Neuron (in vitro differentiated cells): ENCODE data around the gene STK10.

Experiments
- H2AFZ ChIP-seq: one replicate; pipeline ENCODE4 v1.6.1; 2013; ENCODE audit warnings: low read depth, mild to moderate bottlenecking, inconsistent platforms, low read length, moderate library complexity
- H3K27me3 ChIP-seq: one replicate; pipeline ENCODE4 v1.6.1; 2013; ENCODE audit warnings: low read length; ENCODE audit not compliant: insufficient read depth
- H3K36me3 ChIP-seq: one replicate; pipeline ENCODE4 v1.6.1; 2013; ENCODE audit warnings: low read length; ENCODE audit not compliant: insufficient read depth
- H3K4me1 ChIP-seq: one replicate; pipeline ENCODE4 v1.6.1; 2013; ENCODE audit warnings: low read length; ENCODE audit not compliant: insufficient read depth
- H3K4me3 ChIP-seq: 2 replicates; pipeline ENCODE4 v1.5.1; 2013; ENCODE audit warnings: mild to moderate bottlenecking, low read length, moderate library complexity
- H3K9me3 ChIP-seq: one replicate; pipeline ENCODE4 v1.6.1; 2013; ENCODE audit warnings: low read length

The STK10 gene

DNA sequence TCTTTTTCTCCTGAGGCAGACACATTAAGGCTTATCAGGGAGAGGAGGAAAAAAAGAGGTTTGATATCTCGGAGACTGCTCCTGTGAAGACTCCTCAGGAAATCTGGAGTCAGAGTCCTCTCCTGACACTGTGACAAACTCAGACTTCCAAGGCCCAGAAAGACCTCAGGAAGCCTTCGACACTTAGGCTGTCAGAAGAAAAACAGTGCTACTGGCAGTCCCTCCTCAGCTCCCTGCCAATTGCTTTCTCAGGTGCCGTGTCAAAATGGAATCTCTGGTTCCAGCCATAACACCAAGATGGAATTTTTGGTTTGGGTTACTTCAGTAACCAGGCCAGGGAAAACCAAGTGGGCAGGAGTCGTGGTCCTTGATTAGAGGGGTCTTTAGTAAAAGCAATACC lies 4.1 kb downstream of the STK10 start:
- H3K36me3 ChIP-seq = no peaks in the 10 kb centered on the region
- H3K9me3 ChIP-seq = peaks cover 4% of the 10 kb centered on the region
- no peaks in the 10 kb centered on the region for H3K27me3 ChIP-seq
- H3K4me1 ChIP-seq = peaks cover 10% of the 10 kb centered on the region
- no peak overlapping the region for H2AFZ ChIP-seq
- H3K4me3 ChIP-seq = no peak overlapping the region

DNA sequence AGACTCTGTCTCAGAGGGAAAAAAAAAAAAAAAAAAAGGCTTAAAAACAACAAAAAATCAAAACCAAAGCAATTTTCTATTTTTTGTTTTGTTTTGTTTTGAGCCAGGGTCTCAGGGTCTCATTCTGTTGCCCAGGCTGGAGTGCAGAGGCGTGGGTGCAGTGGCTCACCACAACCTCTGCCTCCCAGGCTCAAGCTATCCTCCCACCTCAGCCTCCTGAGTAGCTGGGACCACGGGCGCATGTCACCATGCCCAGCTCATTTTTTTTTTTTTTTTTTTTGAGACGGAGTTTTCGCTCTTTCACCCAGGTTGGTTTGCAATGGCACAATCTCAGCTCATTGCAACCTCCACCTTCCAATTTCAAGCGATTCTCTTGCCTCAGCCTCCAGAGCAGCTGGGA lies 5.7 kb downstream of the STK10 start:
- Histone ChIP-seq H3K27me3 (no peaks in the 10 kb centered on the region), H2AFZ (no peak overlapping the region), H3K4me3 (no peak overlapping the region), H3K4me1 (peaks cover 9% of the 10 kb centered on the region), H3K9me3 (peaks cover 4% of the 10 kb centered on the region), H3K36me3 (no peaks in the 10 kb centered on the region)

DNA sequence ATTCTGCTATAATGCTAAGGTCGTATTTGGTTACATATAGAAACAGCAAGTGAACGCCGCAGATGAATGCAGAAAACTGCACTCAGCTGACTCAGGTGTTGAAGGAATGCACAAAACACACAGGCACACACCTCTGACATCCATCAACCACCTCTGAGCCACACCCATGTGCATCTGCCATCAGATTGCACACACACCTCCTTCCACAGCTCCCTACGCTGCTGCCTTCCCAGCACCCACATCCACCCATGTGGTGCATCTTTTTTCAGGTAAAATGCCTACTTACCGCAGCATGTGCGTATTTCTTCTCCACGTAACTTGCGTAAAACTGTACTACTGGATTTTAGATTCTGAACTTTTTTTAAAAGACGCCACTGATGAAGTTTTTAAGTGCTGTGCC lies 7.1 kb downstream of the STK10 start:
- H2AFZ ChIP-seq = no peak overlapping the region
- no peaks in the 10 kb centered on the region for H3K27me3 ChIP-seq
- no peaks in the 10 kb centered on the region for H3K4me1 ChIP-seq
- H3K4me3 ChIP-seq = no peak overlapping the region
- H3K36me3 ChIP-seq = no peaks in the 10 kb centered on the region
- H3K9me3 ChIP-seq = peaks cover 4% of the 10 kb centered on the region

DNA sequence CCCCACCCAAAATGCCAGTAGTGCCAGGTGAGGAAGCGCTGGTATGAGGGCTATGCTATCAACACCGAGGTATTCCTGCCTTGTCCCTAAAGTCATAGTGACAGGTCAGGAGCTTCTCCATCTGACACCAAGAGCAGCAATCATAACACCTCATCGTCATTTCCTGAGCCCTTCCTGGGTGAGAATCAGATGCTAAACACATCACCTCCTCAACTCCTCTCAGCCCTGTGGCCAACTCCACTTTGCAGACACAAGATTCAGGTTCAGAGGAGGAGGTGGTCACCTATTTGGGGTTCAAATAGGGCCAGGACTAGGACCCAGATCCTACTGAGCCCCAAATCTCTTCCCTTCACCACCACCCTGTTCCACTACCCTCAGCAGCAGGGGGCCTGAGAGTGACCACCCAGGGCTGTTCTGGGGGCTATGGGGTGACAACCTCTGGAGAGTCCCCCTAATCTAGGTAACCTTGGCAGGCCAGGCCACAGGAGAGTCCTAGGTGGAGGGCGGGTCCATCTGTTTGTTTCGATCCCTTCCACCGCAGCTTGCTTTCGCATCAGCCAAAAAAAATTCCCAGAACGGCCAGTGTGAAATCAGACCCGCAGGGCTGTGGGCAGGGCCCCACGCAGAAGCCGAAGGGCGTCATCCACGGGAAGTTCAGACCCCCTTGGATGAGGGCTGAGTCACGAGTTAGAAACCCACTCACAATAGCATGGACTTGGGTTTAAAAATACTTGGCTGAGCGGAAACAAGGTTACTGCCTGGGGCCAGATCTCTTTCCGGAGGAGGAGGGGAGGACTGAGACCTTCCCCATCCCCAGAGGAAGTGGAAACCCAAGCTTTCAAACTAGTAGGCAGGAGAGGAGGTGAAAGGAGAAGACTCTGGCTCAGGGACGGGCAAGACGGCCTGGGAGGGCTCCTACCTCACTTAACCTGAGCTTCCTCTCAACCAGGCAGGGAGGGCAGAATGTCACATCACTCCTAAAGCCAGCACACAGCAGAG lies 8.7 kb downstream of the STK10 start:
- Histone ChIP-seq H2AFZ (no peak overlapping the region), H3K9me3 (peaks cover 4% of the 10 kb centered on the region), H3K4me3 (no peak overlapping the region), H3K36me3 (no peaks in the 10 kb centered on the region), H3K27me3 (no peaks in the 10 kb centered on the region), H3K4me1 (no peaks in the 10 kb centered on the region)

DNA sequence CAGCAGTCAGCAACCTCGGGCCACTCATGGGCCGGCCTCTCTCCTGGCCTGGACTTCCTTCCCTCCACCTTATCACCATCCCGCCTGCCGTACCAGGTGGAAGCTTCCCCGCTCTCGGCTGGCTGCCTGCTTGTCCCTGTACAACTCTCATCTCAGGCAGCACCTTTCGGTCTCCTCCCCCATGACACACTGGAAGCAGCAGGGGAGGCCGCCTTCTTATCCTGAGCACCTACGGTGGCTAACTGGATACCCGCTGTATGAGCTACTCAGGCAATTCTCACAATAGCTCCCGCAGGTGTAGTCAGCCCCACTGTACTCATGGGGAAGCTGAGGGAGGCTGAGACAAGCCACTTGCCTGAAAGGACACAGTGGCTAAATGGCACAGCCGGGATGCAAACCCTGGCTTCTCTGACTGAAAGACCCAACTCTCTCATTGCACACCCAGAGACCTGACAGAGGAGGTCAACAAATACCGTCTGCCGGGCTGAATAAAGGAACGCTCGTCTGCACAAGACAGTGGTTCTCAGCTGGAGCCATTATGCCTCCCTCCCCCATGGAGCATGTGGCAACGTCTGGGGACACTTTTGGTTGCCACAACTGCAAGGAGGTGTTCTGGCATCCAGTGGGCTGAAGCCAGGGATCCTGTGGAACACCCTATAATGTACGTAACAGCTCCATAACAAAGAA lies 9.6 kb downstream of the STK10 start:
- Histone ChIP-seq H3K9me3 (peaks cover 4% of the 10 kb centered on the region), H3K4me3 (no peak overlapping the region), H3K4me1 (no peaks in the 10 kb centered on the region), H3K27me3 (no peaks in the 10 kb centered on the region), H2AFZ (no peak overlapping the region), H3K36me3 (no peaks in the 10 kb centered on the region)

DNA sequence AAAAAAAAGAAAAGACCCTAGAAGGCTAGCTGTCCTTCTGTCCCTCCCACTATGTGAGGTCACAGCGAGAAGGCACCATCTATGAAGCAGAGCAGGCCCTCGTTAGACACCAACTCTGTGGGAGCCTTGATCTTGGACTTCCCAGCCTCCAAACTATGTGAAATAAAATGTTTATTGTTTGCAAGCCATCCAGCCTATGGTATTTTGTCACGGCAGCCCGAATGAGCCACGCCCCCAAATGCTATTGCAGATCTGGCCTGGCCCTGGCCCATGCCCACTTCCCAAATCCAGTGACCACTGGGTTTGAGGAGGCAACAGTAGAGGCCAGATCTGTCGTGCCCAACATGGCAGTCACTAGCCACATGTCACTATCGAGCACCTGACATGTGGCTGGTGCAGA lies 10.8 kb downstream of the STK10 start:
- H3K4me3 ChIP-seq = no peak overlapping the region
- no peaks in the 10 kb centered on the region for H3K4me1 ChIP-seq
- H3K36me3 ChIP-seq = no peaks in the 10 kb centered on the region
- H2AFZ ChIP-seq = no peak overlapping the region
- H3K9me3 ChIP-seq = peaks cover 4% of the 10 kb centered on the region
- H3K27me3 ChIP-seq = no peaks in the 10 kb centered on the region

DNA sequence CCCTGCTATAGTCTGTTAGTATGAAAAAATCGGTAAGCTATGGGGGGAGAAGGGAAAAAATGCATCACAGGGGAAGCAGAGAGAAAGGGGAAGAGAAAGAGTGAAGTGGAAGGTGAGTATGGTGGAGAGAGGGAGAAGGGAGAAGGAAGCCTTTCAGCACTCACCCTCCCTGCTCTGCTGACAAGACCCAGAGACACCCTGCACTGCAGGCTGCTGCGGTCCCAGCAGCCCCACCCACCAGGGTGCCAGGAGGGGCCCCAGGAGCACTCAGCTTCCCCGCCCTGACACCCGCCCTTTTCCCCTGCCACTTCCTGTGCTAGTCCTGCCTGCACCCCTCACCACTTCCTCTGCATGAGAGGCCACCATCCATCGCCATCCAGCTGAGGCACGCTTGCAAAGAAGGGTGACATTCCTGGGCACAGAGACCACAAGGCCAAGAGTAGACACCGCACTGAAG lies 12.7 kb downstream of the STK10 start:
- H3K27me3 ChIP-seq = no peaks in the 10 kb centered on the region
- H3K4me1 ChIP-seq = no peaks in the 10 kb centered on the region
- no peak overlapping the region for H2AFZ ChIP-seq
- H3K4me3 ChIP-seq = no peak overlapping the region
- no peaks in the 10 kb centered on the region for H3K9me3 ChIP-seq
- no peaks in the 10 kb centered on the region for H3K36me3 ChIP-seq

DNA sequence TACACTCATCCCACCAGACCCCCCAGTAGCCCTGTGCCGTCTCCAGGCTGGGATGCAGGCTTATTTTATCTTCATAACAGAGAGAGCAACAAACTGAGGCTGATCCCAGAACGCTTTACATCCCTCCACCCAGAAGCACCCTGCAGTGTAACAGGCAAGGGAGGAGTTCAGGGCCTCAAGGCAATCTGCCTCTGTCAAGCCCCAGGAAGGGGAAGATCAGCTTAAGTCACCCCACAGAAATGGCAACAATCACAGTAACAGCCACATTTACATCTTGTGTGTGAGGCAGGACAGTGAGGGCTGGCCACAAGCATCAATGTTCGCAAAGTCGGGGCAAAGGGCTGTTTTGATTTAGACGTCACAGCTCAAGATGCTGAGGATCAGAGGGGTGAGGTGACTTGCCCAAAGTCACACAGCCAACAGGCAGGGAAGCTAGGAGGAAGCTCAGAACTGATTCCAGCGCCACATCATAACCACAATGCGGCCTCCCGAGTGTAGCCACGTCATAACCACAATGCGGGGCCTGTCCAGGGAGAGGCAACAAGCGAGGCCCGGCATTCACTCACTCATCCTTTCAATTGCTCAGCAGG lies 14.4 kb downstream of the STK10 start:
- Histone ChIP-seq H3K27me3 (no peaks in the 10 kb centered on the region), H3K4me3 (no peak overlapping the region), H2AFZ (no peak overlapping the region), H3K36me3 (no peaks in the 10 kb centered on the region), H3K9me3 (no peaks in the 10 kb centered on the region), H3K4me1 (no peaks in the 10 kb centered on the region)

DNA sequence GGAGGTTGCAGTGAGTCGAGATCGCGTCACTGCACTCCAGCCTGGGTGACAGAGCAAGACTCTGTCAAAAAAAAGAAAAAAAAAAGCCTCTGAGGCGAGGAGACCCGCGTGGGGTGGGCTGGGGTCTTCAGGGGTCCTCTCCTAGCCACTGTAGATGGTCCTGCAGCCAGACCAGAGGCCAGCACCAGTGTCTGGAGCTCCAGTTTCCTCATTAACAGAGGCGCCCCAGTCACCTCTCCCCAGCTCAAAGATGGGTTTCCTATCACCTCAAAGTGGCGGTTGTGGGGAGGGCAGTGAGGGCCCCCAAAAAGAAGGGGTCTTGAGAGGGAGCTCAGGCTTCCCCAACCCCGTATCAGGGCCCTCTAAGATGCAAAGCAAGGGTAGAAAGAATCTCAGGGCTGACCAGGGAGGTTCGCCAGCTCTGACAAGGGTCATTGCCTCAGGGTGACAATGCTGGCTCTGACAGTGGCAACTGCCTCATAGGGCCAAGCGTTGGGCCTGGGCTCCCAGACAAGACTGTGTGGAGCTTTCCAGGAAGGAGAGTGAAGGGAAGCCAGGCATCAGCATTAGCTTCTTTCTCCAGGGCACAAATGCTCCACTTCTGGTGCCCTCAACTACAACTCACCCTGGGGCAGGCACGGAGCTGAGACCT lies 15.0 kb downstream of the STK10 start:
- no peaks in the 10 kb centered on the region for H3K36me3 ChIP-seq
- peaks cover 3% of the 10 kb centered on the region for H3K4me1 ChIP-seq
- no peak overlapping the region for H3K4me3 ChIP-seq

DNA sequence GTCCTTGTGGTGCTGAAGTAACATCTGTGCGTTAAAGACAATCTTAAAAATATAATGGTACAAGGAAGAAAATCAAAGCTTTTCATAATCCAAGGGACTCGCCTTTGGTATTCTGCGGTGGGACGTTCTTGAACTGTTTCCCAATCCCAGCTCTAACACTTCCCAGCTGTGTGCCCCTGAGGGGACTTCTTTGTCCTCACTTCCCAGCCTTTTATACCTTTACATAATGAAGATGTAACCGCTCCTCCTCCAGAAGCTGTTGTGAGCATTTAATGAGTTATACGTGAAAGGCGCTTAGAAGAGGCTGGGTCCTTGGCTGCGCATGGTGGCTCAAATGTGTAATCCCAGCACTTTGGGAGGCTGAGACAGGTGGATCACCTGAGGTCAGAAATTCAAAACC lies 16.9 kb downstream of the STK10 start:
- H3K27me3 ChIP-seq = no peaks in the 10 kb centered on the region
- H3K36me3 ChIP-seq = no peaks in the 10 kb centered on the region
- H3K4me1 ChIP-seq = peaks cover 8% of the 10 kb centered on the region

More for the DNA sequence above, 15.0 kb downstream of the STK10 start:
- H3K9me3 ChIP-seq = no peaks in the 10 kb centered on the region
- H2AFZ ChIP-seq = no peak overlapping the region
- H3K27me3 ChIP-seq = no peaks in the 10 kb centered on the region

DNA sequence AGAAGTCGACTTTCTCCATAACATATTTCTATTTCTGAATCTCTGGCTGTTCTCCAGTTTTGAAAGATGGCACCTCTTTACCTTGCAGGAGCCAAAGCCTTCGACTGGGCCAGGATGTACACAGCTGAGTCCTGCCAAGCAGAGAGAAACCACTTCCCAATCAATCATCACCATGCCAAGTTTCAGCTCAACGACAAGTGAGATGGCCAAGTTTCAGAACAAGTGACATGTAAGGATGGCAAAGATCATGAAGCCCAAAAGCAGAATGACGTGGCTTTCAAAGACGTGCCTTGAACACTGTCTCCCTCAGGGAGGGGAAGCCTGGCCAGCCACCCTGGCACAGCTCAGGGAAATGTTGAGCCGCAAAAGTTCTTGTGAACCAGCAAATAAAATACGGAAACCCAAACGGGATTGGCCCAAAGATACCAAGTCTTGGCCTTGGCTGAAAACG lies 17.7 kb downstream of the STK10 start:
- peaks cover 8% of the 10 kb centered on the region for H3K4me1 ChIP-seq
- H3K4me3 ChIP-seq = no peak overlapping the region
- no peaks in the 10 kb centered on the region for H3K27me3 ChIP-seq
- H3K36me3 ChIP-seq = no peaks in the 10 kb centered on the region
- no peaks in the 10 kb centered on the region for H3K9me3 ChIP-seq
- H2AFZ ChIP-seq = no peak overlapping the region

More for the DNA sequence above, 16.9 kb downstream of the STK10 start:
- H2AFZ ChIP-seq = no peak overlapping the region
- no peak overlapping the region for H3K4me3 ChIP-seq
- H3K9me3 ChIP-seq = no peaks in the 10 kb centered on the region

DNA sequence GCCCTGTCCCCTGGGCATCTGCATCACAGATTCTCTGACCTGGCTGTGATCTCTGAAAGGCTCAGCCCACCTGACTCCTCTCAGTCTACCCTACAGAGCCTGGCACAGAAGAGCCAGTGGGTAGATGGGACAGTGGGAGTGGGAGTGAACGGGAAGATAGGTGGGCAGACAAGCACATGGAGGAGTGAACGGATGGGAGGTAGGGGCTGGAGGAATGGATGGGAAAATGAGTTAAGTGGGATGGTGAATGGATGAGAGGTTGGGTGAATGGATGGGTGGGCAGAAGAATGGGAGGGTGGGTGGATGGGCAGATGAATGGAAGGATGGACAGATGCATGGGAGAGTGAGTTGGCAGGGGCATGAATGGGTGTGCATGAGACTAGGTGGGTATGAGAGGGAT lies 18.8 kb downstream of the STK10 start:
- H2AFZ ChIP-seq = no peak overlapping the region
- peaks cover 8% of the 10 kb centered on the region for H3K4me1 ChIP-seq
- H3K4me3 ChIP-seq = no peak overlapping the region
- no peaks in the 10 kb centered on the region for H3K9me3 ChIP-seq
- H3K36me3 ChIP-seq = no peaks in the 10 kb centered on the region
- no peaks in the 10 kb centered on the region for H3K27me3 ChIP-seq
